HG02938 (cell line): ENCODE measurements around the gene THAP10.

Experiments used
- ATAC-seq: cut with Tn5 transposase; IDR thresholded peaks from one replicate; pipeline ENCODE4 v1.9.1; 2021; ENCODE audit warnings: mild to moderate bottlenecking, moderate library complexity; ENCODE audit not compliant: unreplicated experiment

Gene THAP10

GRCh38 chr15:70854666-70854976 lies 37.6 kb downstream of the THAP10 start:
- no peak for ATAC-seq

- no peak for ATAC-seq
These were observed 38.1 kb downstream of the THAP10 start, which contains the start of gene LARP6 for GRCh38 chr15:70853973-70854665. Gene LARP6 (minus strand): TSS chr15:70854157. CDS start chr15:70854088, 69 bp downstream.

- no peak for ATAC-seq
These were observed 38.8 kb downstream of the THAP10 start for GRCh38 chr15:70853318-70853972.

GRCh38 chr15:70852501-70853317 lies 39.5 kb downstream of the THAP10 start:
- no peak for ATAC-seq

- no peak for ATAC-seq
These were observed 40.3 kb downstream of the THAP10 start for GRCh38 chr15:70851889-70852288.

GRCh38 chr15:70845602-70846360 lies 46.5 kb downstream of the THAP10 start:
- ATAC-seq = no peak

- no peak for ATAC-seq
These were observed 54.8 kb downstream of the THAP10 start for GRCh38 chr15:70837476-70837875.

- ATAC-seq = no peak
These were observed 56.4 kb downstream of the THAP10 start for GRCh38 chr15:70835841-70836240.

- ATAC-seq = no peak
These were observed 56.8 kb downstream of the THAP10 start for GRCh38 chr15:70835415-70835814.

GRCh38 chr15:70834999-70835398 lies 57.2 kb downstream of the THAP10 start:
- ATAC-seq = no peak

- no peak for ATAC-seq
These were observed 58.1 kb downstream of the THAP10 start for GRCh38 chr15:70833861-70834765.

GRCh38 chr15:70833422-70833821 lies 58.8 kb downstream of the THAP10 start:
- no peak for ATAC-seq

GRCh38 chr15:70832176-70832575 lies 60.1 kb downstream of the THAP10 start:
- ATAC-seq = no peak
